Calu3 (cell line): ENCODE data around the gene NPAS3. TPM values are rescaled to one million over a fixed set of nuclear protein-coding genes. Genes with fewer than 3 reads are reported as not detected.

Experiments used
- BruUV-seq: library from RNA; stranded (reverse); fragments of 400-500 nt; replicated peaks from 2 replicates; lab custom pipeline; 2021; lab: Mats Ljungman, UMichigan
- CTCF ChIA-PET: fragments of 300-600 bp; sonication (Branson Sonifier 250); formaldehyde crosslinking; loops from one replicate; lab custom pipeline; 2022; ENCODE audit warnings: antibody characterized with exemption; lab: Charles Lee
- DNase-seq: peaks from one replicate; pipeline ENCODE4 v3.0.0; 2022
- H3K27ac Mint-ChIP-seq: one replicate; pipeline ENCODE4 v1.8.0; 2022; ENCODE audit warnings: mixed read lengths; ENCODE audit not compliant: unreplicated experiment
- H3K27me3 Mint-ChIP-seq: one replicate; pipeline ENCODE4 v1.8.0; 2022; ENCODE audit warnings: mixed read lengths; ENCODE audit not compliant: unreplicated experiment
- H3K36me3 Mint-ChIP-seq: one replicate; pipeline ENCODE4 v1.8.0; 2022; ENCODE audit warnings: mild to moderate bottlenecking, moderate library complexity, mixed read lengths; ENCODE audit not compliant: insufficient read depth, unreplicated experiment
- H3K4me1 Mint-ChIP-seq: one replicate; pipeline ENCODE4 v1.8.0; 2022; ENCODE audit warnings: mild to moderate bottlenecking, low read depth, mixed read lengths; ENCODE audit not compliant: unreplicated experiment
- H3K4me3 Mint-ChIP-seq: one replicate; pipeline ENCODE4 v1.8.0; 2022; ENCODE audit warnings: mild to moderate bottlenecking, low read depth, moderate library complexity, mixed read lengths; ENCODE audit not compliant: unreplicated experiment
- H3K9me3 Mint-ChIP-seq: one replicate; pipeline ENCODE4 v1.8.0; 2022; ENCODE audit warnings: low read depth, mixed read lengths; ENCODE audit not compliant: unreplicated experiment
- CTCF ChIP-seq: fragments of 200-600 bp; IDR thresholded peaks from one replicate; pipeline ENCODE4 v1.8.0; 2022; ENCODE audit warnings: antibody characterized with exemption; ENCODE audit not compliant: unreplicated experiment
- intact Hi-C: fragments of 100-400 bp; cut with micrococcal nuclease; formaldehyde crosslinking; loops from one replicate; pipeline ENCODE4 v1.10.0; 2022; ENCODE audit not compliant: unreplicated experiment
- total RNA-seq: library from RNA; stranded (reverse); gene quantifications from 2 replicates; pipeline ENCODE4 v1.2.3, GENCODE V29; 2022

NPAS3 gene
- total RNA-seq, 1 experiment from 2014 or later = not detected

GRCh38 chr14:33435911-33436689 is 497.4 kb downstream of the NPAS3 start:
- Mint-ChIP-seq H3K9me3 (no peaks in the 10 kb centered on the region), H3K27me3 (peaks cover 12% of the 10 kb centered on the region), H3K4me1 (no peaks in the 10 kb centered on the region), H3K36me3 (no peaks in the 10 kb centered on the region), H3K27ac (no peak overlapping the region), H3K4me3 (no peak overlapping the region)
- CTCF ChIA-PET = no interaction called here
- intact Hi-C loops = no loop called here
- no TSS peak for BruUV-seq
- no peak for TF ChIP-seq CTCF
- no peak for DNase-seq

GRCh38 chr14:33441633-33442032 is 503.0 kb downstream of the NPAS3 start:
- Mint-ChIP-seq H3K36me3 (no peaks in the 10 kb centered on the region), H3K4me1 (no peaks in the 10 kb centered on the region), H3K27me3 (peaks cover 12% of the 10 kb centered on the region), H3K27ac (no peak overlapping the region), H3K9me3 (no peaks in the 10 kb centered on the region), H3K4me3 (no peak overlapping the region)
- no TSS peak for BruUV-seq
- CTCF ChIA-PET = no interaction called here
- DNase-seq = no peak
- intact Hi-C loops = no loop called here
- TF ChIP-seq CTCF = no peak

- Mint-ChIP-seq H3K27ac (no peak overlapping the region), H3K36me3 (no peaks in the 10 kb centered on the region), H3K4me1 (no peaks in the 10 kb centered on the region), H3K4me3 (no peak overlapping the region), H3K9me3 (no peaks in the 10 kb centered on the region), H3K27me3 (no peaks in the 10 kb centered on the region)
- no TSS peak for BruUV-seq
- TF ChIP-seq CTCF = no peak
- no peak for DNase-seq
- CTCF ChIA-PET = no interaction called here
- intact Hi-C loops = no loop called here
These were observed 505.5 kb downstream of the NPAS3 start for GRCh38 chr14:33444136-33444535.

DNA sequence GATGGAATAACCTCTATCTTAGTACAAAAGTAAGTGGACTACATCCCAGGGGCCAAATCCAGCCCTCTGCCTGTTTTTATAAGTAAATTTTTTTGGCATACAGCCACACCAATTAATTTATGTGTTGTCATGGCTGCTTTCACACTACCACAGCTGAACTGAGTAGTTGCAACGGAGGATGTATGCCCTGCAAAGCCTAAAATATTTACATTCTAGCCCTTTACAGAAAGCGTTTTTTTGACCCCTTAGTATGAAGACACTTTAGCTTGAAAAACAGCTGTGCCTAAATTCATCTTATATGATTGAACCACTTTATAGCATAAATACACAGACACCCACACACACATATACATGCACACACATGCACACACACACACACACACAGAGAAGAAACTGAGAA is 510.6 kb downstream of the NPAS3 start:
- Mint-ChIP-seq H3K4me1 (no peaks in the 10 kb centered on the region), H3K36me3 (no peaks in the 10 kb centered on the region), H3K27ac (no peak overlapping the region), H3K27me3 (peaks cover 3% of the 10 kb centered on the region), H3K9me3 (no peaks in the 10 kb centered on the region), H3K4me3 (no peak overlapping the region)
- no TSS peak for BruUV-seq
- DNase-seq = no peak
- intact Hi-C loops = no loop called here
- no peak for TF ChIP-seq CTCF
- CTCF ChIA-PET = no interaction called here
